HUES64 (cell line): Measurements from ENCODE around the gene SHOX.
"Not testable (repeated sequence)": the region's sequence is repeated elsewhere in the genome, so short reads cannot be mapped to it uniquely, and the experiment has no call there.

Experiments
- H3K27ac ChIP-seq: 2 replicates; pipeline ENCODE4 v1.7.0; 2013; ENCODE audit warnings: low read depth, low read length, inconsistent platforms
- H3K27me3 ChIP-seq: 2 replicates; pipeline ENCODE4 v1.6.1; 2013; ENCODE audit warnings: mild to moderate bottlenecking, low read length; ENCODE audit not compliant: insufficient read depth
- H3K36me3 ChIP-seq: 2 replicates; pipeline ENCODE4 v1.6.1; 2013; ENCODE audit warnings: mild to moderate bottlenecking, low read length; ENCODE audit not compliant: insufficient read depth
- H3K4me1 ChIP-seq: 2 replicates; pipeline ENCODE4 v1.6.1; 2013; ENCODE audit warnings: mild to moderate bottlenecking, low read length, moderate library complexity; ENCODE audit not compliant: insufficient read depth
- H3K4me3 ChIP-seq: 2 replicates; pipeline ENCODE4 v1.5.1; 2013; ENCODE audit warnings: mild to moderate bottlenecking, low read length, moderate library complexity
- H3K9ac ChIP-seq: 2 replicates; pipeline ENCODE4 v1.6.1; 2013; ENCODE audit warnings: mild to moderate bottlenecking, low read depth, low read length
- H3K9me3 ChIP-seq: 2 replicates; pipeline ENCODE4 v1.6.1; 2013; ENCODE audit warnings: low read depth, low read length; ENCODE audit not compliant: insufficient read depth
- WGBS: fragments of 150-250, 120-280 bp; methylation state at CpG from one replicate; pipeline ENCODE4 v1.1.7; 2013; ENCODE audit warnings: missing lambda C conversion rate; 5-methylcytosine and 5-hydroxymethylcytosine counted together

Gene SHOX

DNA sequence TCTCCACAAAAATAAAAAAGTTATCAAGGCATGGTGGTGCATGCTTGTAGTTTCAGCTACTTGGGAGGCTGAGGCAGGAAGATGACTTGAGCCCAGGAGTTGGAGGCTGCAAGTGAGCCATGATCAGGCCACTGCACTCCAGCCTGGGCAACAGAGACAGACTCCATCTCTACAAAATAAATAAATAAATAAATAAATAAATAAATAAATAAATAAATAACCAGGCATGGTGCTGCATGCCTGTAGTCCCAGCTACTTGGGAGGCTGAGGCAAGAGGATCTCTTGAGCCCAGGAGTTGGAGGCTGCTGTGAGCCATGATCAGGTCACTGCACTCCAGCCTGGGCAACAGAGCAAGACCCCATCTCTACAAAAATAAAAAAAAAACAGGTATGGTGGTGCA lies 26.0 kb upstream of the SHOX start:
- not testable (repeated sequence) for H3K36me3 ChIP-seq, H3K4me3 ChIP-seq, H3K4me1 ChIP-seq, H3K27me3 ChIP-seq, H3K9ac ChIP-seq, H3K27ac ChIP-seq, H3K9me3 ChIP-seq

DNA sequence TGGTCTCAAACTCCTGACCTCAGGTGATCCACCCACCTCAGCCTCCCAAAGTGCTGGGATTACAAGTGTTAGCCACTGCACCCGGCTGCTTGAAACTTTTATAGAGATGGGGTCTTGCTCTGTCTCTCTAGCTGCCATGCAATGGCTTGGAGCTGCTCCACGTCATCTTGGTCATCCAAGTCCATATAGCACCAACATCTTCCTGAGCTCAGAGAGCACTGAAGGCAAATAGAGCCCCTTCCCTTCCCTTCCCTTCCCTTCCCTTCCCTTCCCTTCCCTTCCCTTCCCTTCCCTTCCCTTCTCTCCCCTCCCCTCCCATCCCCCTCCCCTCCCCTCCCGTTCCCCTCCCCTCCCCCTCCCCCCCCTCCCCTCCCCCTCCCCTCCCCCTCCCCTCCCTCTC lies 22.5 kb upstream of the SHOX start:
- H3K27me3 ChIP-seq, H3K27ac ChIP-seq, H3K36me3 ChIP-seq, H3K4me3 ChIP-seq, H3K9ac ChIP-seq, H3K4me1 ChIP-seq: not testable (repeated sequence)
- H3K9me3 ChIP-seq: peaks cover 13% of the 10 kb centered on the region
- WGBS: 88% methylated on average over 2 of the region's 3 CpGs

DNA sequence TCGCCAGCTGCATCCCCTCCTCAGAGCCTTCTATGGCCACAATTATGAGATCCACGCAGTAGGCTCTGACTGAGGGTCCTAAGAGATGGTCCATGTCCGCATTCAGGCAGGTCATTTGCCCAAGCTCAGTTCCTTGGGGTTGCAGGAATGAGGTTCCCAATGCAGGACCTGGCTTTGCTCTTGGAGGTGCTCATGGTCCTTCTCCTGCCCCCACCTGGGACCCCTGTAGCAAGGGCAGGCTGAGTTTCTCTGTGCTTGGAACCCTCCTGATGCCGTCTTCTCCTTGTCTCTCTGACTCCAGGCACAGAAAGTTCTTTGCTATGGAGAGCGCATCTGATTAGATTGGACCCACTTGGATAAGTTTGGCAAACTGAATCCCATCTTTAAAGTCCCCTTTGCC lies 16.5 kb upstream of the SHOX start:
- Histone ChIP-seq H3K36me3 (no peaks in the 10 kb centered on the region), H3K9ac (no peak overlapping the region), H3K9me3 (peaks cover 13% of the 10 kb centered on the region), H3K27me3 (peaks cover 33% of the 10 kb centered on the region), H3K27ac (no peak overlapping the region), H3K4me1 (no peaks in the 10 kb centered on the region), H3K4me3 (no peak overlapping the region)
- WGBS: 90% methylated on average over 5 of the region's 5 CpGs

DNA sequence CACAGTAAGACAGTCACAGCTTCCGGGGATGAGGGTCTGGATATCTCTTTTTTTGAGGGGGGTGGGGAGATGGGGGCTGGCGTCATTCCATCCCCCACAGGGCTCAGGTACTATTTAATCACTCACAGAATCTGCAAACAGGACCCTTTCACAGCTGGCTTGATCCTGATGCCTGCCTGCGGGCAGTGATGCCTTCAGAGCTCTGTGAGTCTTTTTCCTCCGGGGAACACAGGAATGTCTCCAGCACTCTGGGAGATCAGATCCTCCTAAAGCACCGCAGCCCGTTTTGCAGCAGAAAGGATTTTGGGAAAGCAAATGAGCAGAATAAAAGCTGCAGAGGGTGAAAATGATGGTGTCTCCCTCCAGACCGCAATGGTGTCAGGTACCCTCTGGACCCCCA lies 13.2 kb upstream of the SHOX start:
- Histone ChIP-seq H3K36me3 (no peaks in the 10 kb centered on the region), H3K4me3 (no peak overlapping the region), H3K9ac (no peak overlapping the region), H3K9me3 (no peaks in the 10 kb centered on the region), H3K27ac (no peak overlapping the region), H3K4me1 (0 out of 2 replicates have a peak, but pooled peaks cover 3% of the 10 kb centered on the region), H3K27me3 (peaks cover 66% of the 10 kb centered on the region)
- 39% methylated on average over 5 of the region's 7 CpGs for WGBS

DNA sequence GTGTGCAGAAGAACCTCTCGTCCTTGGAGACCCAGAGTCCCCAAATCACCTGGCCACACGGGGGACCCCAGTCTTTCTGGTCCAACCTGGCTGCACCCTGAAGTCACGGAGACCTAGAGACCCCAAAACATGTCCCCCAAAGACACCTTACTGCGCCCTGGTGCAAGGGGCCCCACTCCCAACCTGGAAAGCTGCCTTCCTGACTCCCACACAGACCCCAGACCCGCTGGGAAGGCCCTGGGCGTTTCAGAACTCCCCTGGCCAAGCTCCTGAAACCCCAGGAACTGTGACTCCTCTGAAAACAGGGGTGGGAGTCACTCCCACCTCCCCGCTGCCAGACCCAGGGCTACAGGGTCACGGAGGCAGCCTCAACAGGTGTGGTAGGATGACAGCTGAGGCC lies 12.7 kb upstream of the SHOX start:
- Histone ChIP-seq H3K27ac (no peak overlapping the region), H3K9me3 (no peaks in the 10 kb centered on the region), H3K27me3 (peaks cover 70% of the 10 kb centered on the region), H3K36me3 (no peaks in the 10 kb centered on the region), H3K4me1 (0 out of 2 replicates have a peak, but pooled peaks cover 3% of the 10 kb centered on the region), H3K4me3 (no peak overlapping the region), H3K9ac (no peak overlapping the region)
- WGBS: 80% methylated on average over 8 of the region's 8 CpGs

DNA sequence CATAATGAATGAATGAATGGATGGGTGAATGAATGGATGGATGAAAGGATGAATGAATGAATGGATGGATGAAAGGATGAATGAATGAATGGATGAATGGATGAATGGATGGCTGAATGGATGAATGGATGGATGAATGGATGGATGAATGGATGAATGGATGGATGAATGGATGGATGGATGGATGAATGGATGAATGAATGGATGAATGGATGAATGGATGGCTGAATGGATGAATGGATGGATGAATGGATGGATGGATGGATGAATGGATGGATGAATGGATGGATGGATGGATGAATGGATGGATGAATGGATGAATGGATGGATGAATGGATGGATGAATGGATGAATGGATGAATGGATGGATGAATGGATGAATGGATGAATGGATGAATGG lies 12.3 kb upstream of the SHOX start:
- H3K27me3 ChIP-seq: peaks cover 75% of the 10 kb centered on the region
- not testable (repeated sequence) for H3K36me3 ChIP-seq, H3K9ac ChIP-seq, H3K4me3 ChIP-seq, H3K27ac ChIP-seq, H3K9me3 ChIP-seq, H3K4me1 ChIP-seq

DNA sequence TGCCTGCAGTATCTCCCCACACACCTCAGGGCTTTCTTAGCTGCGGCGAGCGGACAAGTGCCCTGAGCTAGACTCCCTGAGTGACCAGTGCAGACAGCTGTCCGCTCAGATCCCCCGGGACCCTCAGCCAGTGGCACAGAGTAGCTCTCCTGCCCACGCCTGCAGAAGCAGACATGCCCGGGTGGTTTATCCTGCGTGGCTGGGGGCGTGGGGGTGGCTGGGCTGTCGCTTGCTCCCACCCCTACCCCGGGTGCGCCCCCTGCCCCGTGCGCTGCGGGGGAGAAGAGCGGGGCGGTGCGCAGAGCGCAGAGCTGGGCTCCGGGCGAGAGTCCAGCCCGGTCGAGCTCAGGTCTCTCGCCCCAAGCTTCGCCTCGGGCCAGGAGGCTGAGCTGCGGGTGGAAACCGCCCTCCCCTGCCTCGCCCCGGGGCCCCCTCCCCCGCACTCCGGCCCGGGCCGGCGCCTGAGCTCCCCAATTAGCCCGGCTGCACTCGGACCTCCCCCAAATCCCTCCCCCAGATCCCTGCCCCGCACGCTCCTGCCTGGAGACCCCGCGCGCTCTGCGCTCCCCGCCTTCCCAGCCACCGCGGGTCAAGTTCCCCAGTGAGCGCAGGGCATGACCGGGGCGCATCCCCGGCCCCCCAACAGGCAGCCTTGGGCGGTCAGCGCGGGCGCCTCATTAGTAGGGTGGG lies 11.7 kb upstream of the SHOX start:
- Histone ChIP-seq H3K9me3 (no peaks in the 10 kb centered on the region), H3K4me3 (no peak overlapping the region)

DNA sequence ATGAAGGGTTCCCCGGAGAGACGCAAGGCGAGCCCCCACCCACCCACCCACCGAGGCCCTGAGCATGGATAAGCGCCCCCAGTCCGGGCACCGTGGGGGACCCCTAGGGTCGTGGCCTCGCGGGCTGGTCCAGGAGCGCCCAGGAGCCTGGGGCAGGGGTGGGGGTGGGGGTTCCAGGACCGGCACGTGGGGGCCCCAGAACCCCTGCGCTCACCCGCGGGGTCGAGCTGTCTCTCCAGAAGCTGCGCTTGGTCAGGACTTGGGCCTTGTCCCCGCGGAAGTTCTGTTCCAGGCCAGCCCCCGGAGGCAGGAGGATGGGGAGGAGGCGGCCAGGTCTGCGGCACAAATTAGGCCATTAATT lies 11.2 kb upstream of the SHOX start:
- WGBS: 2% methylated on average over 19 of the region's 23 CpGs
- no peak overlapping the region for H3K27ac ChIP-seq

More for the DNA sequence above, 11.7 kb upstream of the SHOX start:
- Histone ChIP-seq H3K36me3 (no peaks in the 10 kb centered on the region), H3K27me3 (peaks cover 77% of the 10 kb centered on the region), H3K9ac (no peak overlapping the region), H3K27ac (no peak overlapping the region), H3K4me1 (peaks cover 3% of the 10 kb centered on the region; the same call in 1 of the 2 replicates)
- 7% methylated on average over 53 of the region's 54 CpGs for WGBS

DNA sequence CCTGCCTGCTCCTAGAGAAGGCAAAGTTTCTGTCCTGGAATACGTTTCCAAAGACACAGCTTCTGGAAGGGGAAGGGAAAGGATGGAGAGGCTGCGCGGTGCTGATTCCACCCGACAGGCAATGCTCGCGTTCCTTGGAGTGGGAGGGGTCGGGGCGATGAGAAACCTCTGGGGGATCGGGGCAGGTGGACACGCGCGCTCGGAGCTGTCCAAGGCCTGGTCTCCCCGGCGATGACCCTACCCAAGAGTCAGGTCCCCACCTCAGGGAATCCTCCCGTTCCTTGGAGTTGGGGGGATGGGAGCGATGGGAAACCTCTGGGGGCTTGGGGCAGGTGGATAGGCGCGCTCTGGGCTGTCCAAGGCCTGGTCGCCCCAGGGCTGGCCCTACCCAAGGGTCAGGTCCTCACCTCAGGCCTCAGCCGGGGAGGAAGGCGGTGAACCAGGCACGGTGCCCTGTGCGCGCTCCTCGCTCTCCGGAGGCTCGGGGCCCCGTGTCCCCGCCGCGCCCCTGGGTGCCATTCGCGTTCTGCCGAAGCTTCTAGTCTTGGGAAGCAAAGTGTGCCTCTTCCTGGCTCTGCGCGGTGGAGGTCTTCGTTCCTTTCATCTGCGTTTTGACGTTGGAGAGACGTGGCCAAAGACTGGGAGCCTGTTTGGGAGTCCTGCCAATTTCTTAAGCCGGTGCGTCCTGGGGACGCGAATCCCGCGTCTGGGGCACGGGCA lies 10.6 kb upstream of the SHOX start:
- no peak overlapping the region for H3K4me3 ChIP-seq
- H3K27me3 ChIP-seq: peaks cover 85% of the 10 kb centered on the region
- 2% methylated on average over 48 of the region's 48 CpGs for WGBS
- H3K9me3 ChIP-seq: no peaks in the 10 kb centered on the region
- H3K27ac ChIP-seq: no peak overlapping the region
- H3K4me1 ChIP-seq: peaks cover 3% of the 10 kb centered on the region; the same call in 1 of the 2 replicates
- no peak overlapping the region for H3K9ac ChIP-seq
- no peaks in the 10 kb centered on the region for H3K36me3 ChIP-seq

More for the DNA sequence above, 11.2 kb upstream of the SHOX start:
- no peak overlapping the region for H3K9ac ChIP-seq
- H3K9me3 ChIP-seq: no peaks in the 10 kb centered on the region
- H3K27me3 ChIP-seq: peaks cover 80% of the 10 kb centered on the region
- H3K36me3 ChIP-seq: no peaks in the 10 kb centered on the region
- H3K4me1 ChIP-seq: peaks cover 3% of the 10 kb centered on the region; the same call in 1 of the 2 replicates
- no peak overlapping the region for H3K4me3 ChIP-seq

DNA sequence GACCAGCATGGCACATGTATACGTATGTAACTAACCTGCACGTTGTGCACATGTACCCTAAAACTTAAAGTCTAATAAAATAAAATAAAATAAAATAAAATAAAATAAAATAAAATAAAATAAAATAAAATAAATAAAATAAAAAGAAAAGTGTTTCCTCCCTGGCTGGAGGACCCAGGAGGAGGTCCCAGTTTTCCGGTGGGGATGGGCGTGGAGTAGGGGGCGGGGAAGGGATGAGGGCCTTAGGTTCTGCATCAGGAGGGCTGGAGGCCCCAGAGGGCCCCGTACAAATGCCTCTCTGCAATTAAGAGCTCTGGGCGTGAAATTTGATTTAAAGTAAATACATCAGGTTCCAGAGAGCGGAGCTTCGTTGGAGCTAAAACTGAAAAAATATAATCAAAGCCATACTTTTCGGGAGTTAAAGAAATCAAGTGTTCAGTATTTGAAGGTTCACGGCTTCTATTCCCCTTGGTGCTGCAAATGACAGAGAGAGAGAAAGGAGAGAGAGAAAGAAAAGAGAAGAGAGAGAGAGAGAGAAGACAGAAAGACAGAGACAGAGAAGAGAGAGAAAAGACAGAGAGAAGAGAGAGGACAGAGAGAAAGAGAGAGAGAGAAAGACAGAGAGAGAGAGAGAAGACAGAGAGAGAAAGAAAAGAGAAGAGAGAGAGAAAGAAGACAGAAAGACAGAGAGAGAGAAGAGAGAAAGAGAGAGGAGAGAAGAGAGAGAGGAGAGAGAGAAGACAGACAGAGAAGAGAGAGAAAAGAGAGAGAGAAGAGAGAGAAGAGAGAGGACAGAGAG lies 8.7 kb upstream of the SHOX start:
- H3K27ac ChIP-seq: no peak overlapping the region
- peaks cover 98% of the 10 kb centered on the region for H3K27me3 ChIP-seq
- H3K36me3 ChIP-seq: no peaks in the 10 kb centered on the region
- H3K9me3 ChIP-seq: no peaks in the 10 kb centered on the region
- H3K9ac ChIP-seq: no peak overlapping the region
- H3K4me3 ChIP-seq: no peak overlapping the region
- H3K4me1 ChIP-seq: peaks cover 3% of the 10 kb centered on the region; the same call in 1 of the 2 replicates
- 32% methylated on average over 9 of the region's 11 CpGs for WGBS

DNA sequence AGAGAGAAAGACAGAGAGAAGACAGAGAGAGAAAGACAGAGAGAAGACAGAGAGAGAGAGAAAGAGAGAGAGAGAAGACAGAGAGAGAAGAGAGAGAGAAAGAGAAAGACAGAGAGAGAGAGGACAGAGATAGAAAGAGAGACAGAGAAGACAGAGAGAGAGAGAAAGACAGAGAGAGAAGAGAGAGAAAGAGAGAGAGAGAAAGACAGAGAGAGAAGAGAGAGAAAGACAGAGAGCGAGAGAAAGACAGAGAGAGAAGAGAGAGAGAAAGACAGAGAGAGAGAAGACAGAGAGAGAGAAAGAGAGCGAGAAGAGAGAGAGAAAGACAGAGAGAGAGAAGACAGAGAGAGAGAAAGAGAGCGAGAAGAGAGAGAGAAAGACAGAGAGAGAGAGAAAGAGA lies 7.8 kb upstream of the SHOX start:
- H3K9me3 ChIP-seq, H3K4me1 ChIP-seq, H3K9ac ChIP-seq, H3K27ac ChIP-seq, H3K36me3 ChIP-seq, H3K4me3 ChIP-seq: not testable (repeated sequence)
- peaks cover 99% of the 10 kb centered on the region for H3K27me3 ChIP-seq
- 56% methylated on average over 3 of the region's 3 CpGs for WGBS
